GM13977 (cell line): ENCODE results near the gene ZNF639.

Experiments used
- DNase-seq: peaks from one replicate; pipeline ENCODE4 v3.0.0; 2012; ENCODE audit warnings: low spot score
- in situ Hi-C: fragments of 300-500 bp; cut with MboI; formaldehyde crosslinking; loops from one replicate; pipeline ENCODE4 v1.12.0; 2022; ENCODE audit warnings: low sequenced_read_pairs, low pct_unique_long_range_greater_than_20kb, mixed read lengths, inconsistent platforms; ENCODE audit not compliant: unreplicated experiment
- TF ChIP-seq, protein P1 (sequence below): IDR thresholded peaks from 2 replicates; pipeline ENCODE4 v1.5.1; 2012; ENCODE audit warnings: mild to moderate bottlenecking, control low read depth; ENCODE audit not compliant: insufficient read depth; ENCODE audit errors: extremely low read depth, missing control alignments

Gene ZNF639

DNA sequence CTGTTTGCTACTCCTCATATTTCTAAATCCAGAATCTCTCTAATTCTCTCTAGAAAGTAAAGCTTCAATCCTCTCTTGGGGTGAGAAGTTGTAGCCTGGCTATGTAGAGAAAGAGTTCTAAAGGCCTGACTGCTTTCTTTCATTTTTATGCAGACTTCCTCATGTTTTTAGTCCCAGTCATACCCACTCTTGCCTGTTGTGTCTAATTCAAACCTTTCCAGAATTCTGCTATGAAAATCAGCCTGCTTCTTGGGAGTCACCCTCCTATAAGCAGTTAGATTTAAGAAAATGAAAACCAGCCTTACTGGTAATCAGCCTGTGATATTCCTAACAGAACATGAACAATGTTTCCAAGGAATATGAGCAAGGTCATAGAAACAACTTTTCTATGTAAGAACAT is 14.8 kb upstream of the ZNF639 start:
- TF ChIP-seq, protein P1, sequence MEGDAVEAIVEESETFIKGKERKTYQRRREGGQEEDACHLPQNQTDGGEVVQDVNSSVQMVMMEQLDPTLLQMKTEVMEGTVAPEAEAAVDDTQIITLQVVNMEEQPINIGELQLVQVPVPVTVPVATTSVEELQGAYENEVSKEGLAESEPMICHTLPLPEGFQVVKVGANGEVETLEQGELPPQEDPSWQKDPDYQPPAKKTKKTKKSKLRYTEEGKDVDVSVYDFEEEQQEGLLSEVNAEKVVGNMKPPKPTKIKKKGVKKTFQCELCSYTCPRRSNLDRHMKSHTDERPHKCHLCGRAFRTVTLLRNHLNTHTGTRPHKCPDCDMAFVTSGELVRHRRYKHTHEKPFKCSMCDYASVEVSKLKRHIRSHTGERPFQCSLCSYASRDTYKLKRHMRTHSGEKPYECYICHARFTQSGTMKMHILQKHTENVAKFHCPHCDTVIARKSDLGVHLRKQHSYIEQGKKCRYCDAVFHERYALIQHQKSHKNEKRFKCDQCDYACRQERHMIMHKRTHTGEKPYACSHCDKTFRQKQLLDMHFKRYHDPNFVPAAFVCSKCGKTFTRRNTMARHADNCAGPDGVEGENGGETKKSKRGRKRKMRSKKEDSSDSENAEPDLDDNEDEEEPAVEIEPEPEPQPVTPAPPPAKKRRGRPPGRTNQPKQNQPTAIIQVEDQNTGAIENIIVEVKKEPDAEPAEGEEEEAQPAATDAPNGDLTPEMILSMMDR: no peak
- no peak for DNase-seq
- in situ Hi-C loops: loop anchor here (25.0 kb wide), 1 partner anchor 871 kb away; no protein-coding TSS in a partner anchor

DNA sequence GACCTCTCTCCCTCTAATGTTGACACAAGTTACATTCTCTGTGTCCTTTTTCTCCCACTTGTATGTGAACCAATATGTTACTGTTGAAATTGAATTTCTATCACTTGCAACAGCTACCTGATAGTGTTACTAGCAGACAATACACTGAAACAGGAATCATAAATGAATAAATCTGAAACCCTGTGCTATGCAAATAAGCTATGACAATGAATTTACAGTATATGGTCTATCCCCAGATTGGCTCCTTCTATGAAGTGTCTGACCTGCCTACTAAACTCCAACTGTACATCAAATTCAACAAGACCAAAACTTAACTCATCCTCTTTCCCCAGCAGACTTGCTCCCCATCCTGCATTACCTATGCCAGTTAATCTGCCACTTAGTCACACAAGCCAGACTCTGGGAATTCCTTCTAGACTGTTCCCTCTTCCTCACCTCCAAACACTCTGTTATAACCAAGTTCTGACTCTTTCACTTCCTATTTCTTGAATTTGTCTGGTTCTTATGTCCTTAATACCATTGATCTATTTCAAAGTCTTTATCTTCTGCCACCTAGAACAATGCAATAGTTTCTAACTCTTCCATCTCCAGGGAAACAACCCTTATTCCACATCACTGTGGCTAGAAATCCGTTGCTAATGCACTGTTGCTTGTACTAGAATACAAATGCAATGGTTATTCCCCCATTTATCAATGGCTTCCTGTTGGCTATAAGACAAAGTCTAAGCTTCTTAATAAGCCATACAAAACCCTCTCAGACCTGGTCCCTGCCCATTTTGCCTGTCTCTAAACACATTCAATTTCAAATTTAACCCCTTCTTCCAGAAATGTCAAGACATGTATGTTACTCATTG is 13.4 kb upstream of the ZNF639 start:
- no peak for DNase-seq
- TF ChIP-seq, protein P1: no peak
- in situ Hi-C loops: loop anchor here (10.0 to 25.0 kb wide), 2 partner anchors 295 to 872 kb away; no protein-coding TSS in a partner anchor

DNA sequence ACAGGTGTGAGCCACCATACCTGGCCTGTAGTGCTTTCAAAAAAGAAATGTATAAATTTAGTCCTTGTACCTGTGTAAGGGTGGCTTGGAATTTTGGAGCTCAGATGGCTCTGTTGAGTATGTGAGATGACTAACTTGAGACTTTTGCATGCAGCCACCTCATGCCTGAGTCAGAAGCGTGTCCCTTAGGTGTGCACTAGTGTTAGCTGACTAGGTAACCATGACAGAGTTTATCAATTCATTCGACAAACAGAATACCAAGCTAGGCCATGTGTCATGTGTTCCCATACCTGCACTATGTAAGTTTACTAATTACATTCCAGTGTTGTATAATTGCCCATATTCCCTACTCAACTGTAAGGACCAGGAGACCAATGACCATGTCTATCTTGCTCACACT is 4.0 kb upstream of the ZNF639 start:
- in situ Hi-C loops: loop anchor here (10.0 to 25.0 kb wide), 2 partner anchors 304 to 882 kb away; no protein-coding TSS in a partner anchor
- TF ChIP-seq, protein P1: no peak
- no peak for DNase-seq

DNA sequence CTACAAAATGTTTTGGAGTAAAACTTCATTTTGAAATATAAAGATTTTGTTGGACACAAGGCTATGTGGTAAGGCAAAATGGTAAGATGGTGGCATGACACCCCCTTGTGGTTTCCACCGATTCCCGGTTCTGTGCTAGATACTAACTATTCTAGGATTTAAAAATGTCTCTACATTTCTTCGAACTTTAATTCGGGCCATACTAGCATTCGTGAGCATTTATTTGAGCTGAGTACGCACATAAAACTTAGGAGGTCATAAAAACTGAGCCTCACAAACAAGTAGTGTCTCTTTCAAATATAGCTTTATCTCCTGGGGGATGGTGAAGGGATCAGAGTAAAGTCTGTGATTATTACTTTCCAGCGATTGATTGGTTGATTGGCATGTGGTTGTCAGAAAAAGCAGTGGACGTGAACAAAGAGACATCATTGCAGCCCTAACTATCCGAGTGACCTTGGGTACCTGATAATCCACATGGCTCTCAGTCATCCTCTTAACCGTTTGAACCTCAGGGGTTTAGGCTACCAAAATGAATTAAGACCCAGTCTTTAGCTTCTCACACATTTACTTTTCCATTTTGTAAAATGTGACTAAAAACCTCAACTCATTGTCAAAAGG is 1.1 kb upstream of the ZNF639 start:
- in situ Hi-C loops: loop anchor here (10.0 to 25.0 kb wide), 2 partner anchors 243 to 884 kb away; partner anchors contain the start of gene ACTL6A
- DNase-seq: no peak
- TF ChIP-seq, protein P1: peak; percentile 39

DNA sequence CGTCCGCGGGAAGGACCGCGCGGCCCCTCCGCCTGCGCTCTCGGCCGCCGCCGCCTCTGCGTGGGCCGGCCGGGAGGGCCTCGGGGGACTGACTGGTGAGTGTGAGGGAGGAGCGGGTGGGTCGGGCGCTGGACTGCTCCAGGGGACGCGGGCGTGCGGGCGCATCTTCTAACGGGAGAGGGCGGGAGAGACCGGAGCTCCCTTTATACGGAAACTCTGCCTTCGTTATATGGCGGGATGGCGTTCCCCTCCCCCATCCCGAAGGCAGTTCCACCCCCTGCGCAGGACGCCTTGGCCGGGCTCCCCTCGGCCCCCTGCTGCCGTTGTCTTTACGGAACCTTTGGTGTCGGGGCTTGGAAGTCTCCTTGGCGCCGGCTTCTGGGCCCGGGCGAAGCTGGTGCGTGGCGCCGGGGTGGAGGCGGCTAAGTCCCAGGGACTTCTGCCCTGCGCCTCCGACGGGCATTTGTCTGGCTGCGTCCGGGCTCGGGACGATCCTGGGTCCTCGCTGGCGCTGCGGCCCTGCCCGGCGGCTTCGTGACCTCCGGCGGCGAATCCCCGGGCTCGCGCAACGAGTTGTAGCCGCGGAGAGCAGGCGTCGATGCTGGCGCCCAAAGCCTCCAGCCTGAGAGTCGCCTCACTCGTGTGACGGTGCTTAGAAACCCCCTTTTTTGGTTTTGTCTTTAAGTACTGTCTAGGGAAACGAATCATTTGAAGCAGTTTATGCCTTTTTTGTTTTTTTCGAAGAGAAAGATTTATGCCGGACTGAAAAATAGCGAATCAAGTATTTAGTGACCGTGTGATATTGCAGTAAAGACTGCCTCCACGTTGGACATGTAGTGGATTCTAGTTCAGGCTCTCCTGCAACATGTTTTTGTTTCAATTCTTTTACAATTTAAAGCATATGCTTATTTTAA is 623 bp downstream of the ZNF639 start:
- in situ Hi-C loops: loop anchor here (10.0 to 25.0 kb wide), 2 partner anchors 241 to 886 kb away; partner anchors contain the start of gene ACTL6A
- peak; percentile 77 for DNase-seq
- TF ChIP-seq, protein P1: peak; percentile 13
